Body of pancreas (tissue), 4 donors: ENCODE results near the gene YIPF4. TPM values are rescaled to one million over a fixed set of nuclear protein-coding genes. Genes with fewer than 3 reads are reported as not detected.
"Not testable (repeated sequence)": the region's sequence is repeated elsewhere in the genome, so short reads cannot be mapped to it uniquely, and the experiment has no call there.

Source experiments
- ATAC-seq: fragments of 150-250 bp; one replicate; pipeline ENCODE4 v1.9.1; 2016
- DNase-seq, 4 donors: peaks; one replicate each; pipeline ENCODE4 v3.0.0-alpha.2; 2019
- H3K27ac ChIP-seq, 4 donors: fragments of 200-600 bp; sonication (generic); 1 replicate in 3 of 4; 2 replicates in 1 of 4; pipeline versions ENCODE4 v1.5.1 to v1.6.1; 2016 to 2019; ENCODE audit warnings: mild to moderate bottlenecking in 1 of 4, mixed read lengths in 1 of 4, moderate library complexity in 1 of 4
- H3K27me3 ChIP-seq, 2 donors: fragments of 200-600 bp; sonication (generic); one replicate each; pipeline ENCODE4 v1.6.0; 2016; ENCODE audit warnings: mild to moderate bottlenecking in 1 of 2
- H3K36me3 ChIP-seq, 2 donors: fragments of 200-600 bp; sonication (generic); replicated peaks in 1 of 2; 2 replicates each; pipeline ENCODE4 v1.5.1; 2016; ENCODE audit warnings: low read depth in 2 of 2; ENCODE audit not compliant: insufficient read depth in 1 of 2
- H3K4me1 ChIP-seq: fragments of 200-600 bp; sonication (generic); one replicate; pipeline ENCODE4 v1.6.0; 2016
- H3K4me3 ChIP-seq, 2 donors: fragments of 200-600 bp; sonication (generic); 1 replicate in 1 of 2; 2 replicates in 1 of 2; pipeline ENCODE4 v1.5.1; 2016 to 2019
- H3K9me3 ChIP-seq, 3 donors: fragments of 200-600 bp; sonication (generic); 1 replicate in 2 of 3; 2 replicates in 1 of 3; pipeline ENCODE4 v1.5.1; 2016
- CTCF ChIP-seq, 7 experiments: fragments of 450-650 bp in 4 of 7; fragments of 200-600 bp in 3 of 7; sonication (generic) in 3 of 7; IDR thresholded peaks; one replicate each; pipeline ENCODE4 v1.5.1; 2016 to 2019; ENCODE audit warnings: antibody characterized with exemption in 7 of 7
- POLR2A ChIP-seq, 3 donors: fragments of 450-650 bp; IDR thresholded peaks; one replicate each; pipeline ENCODE4 v1.6.1; 2016; ENCODE audit warnings: antibody characterized with exemption in 3 of 3, mild to moderate bottlenecking in 2 of 3
- WGBS, 2 donors: methylation state at CpG; one replicate each; pipeline ENCODE4 v1.1.5; 2017; 5-methylcytosine and 5-hydroxymethylcytosine counted together
- intact Hi-C: fragments of 100-400 bp; cut with DNase I; formaldehyde crosslinking; loops from one replicate; pipeline ENCODE4 v1.15.1; 2023
- total RNA-seq, 2 donors: library from RNA; depleted of rRNA; stranded (reverse); fragments of >200 nt; gene quantifications; one replicate each; pipeline ENCODE4 v1.1.0, GENCODE V29; 2016

The YIPF4 gene
- total RNA-seq, 2 donors from 2014 or later, result 13.5 to 24.7 TPM

- peak in 1 of 3 donors; percentile 7 for TF ChIP-seq POLR2A (IDR thresholded peaks at IDR 0.05)
- no peak for TF ChIP-seq CTCF (IDR thresholded peaks at IDR 0.05)
- Histone ChIP-seq H3K4me3 (no peak overlapping the region), H3K4me1 (peaks cover 7% of the 10 kb centered on the region), H3K36me3 (no peaks in the 10 kb centered on the region), H3K27me3 (no peaks in the 10 kb centered on the region), H3K27ac (peak overlapping the region in 1 of 4 donors; percentile 47), H3K9me3 (no peaks in the 10 kb centered on the region)
- DNase-seq (peak in 1 of 4 donors; percentile 41), ATAC-seq (no peak)
- 74 to 94% methylated on average over 3 of the region's 3 CpGs for WGBS, 2 donors
- intact Hi-C loops, result no loop called here
These were observed 15.6 kb upstream of the YIPF4 start for GRCh38 chr2:32262105-32262504.

DNA sequence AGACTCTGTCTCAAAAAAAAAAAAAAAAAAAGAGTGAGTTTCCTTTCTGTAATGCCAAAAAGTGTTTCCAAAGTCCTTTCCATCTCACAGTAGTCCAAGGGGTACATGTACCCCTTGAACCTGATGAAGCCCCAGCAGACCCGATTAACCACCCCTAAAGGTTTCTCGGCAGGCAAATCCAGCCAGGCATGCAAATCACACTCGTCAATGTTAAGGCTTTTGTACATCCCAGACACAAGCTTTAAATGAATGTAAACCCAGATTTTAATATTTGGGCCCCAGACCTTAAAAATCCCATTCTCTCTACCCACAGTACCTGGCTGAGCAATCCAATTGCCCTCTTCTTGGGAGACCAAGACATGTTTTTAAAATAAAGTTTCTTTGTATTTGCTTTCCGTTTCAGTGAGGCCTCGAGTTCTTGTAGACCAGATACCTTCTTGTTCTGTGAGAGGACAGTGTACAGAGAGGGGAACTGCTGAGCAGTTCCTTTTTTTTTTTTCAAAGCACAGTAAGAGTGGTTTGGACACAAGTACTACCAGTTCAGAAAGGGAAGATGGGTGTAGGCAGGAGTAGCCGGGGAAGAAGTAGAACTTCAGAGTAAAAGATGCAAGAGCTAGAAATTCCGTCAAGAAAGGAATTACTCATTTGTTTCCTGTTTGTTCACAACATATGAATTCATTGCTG lies 13.1 kb upstream of the YIPF4 start, which contains the start of gene NLRC4:
TSS of gene NLRC4 (minus strand) at position 465 of the 684 bp plus-strand sequence. CDS start 8,111 bp downstream, outside the sequence.
- no peaks in the 10 kb centered on the region for H3K9me3 ChIP-seq
- H3K4me1 ChIP-seq, result peaks cover 7% of the 10 kb centered on the region
- intact Hi-C loops, result no loop called here
- H3K4me3 ChIP-seq, result no peak within 1 kb of the TSS
- 71 to 87% methylated on average over 7 of the region's 7 CpGs for WGBS, 2 donors
- H3K36me3 ChIP-seq, result no peaks in the 10 kb centered on the region
- DNase-seq (peak in 1 of 4 donors; percentile 16), ATAC-seq (no peak)
- TF ChIP-seq POLR2A (IDR thresholded peaks at IDR 0.05) (no peak), CTCF (IDR thresholded peaks at IDR 0.05) (no peak)
- H3K27ac ChIP-seq, result peak within 1 kb of the TSS in 3 of 4 donors; percentile 14 to 52 (median 41)
- no peaks in the 10 kb centered on the region for H3K27me3 ChIP-seq

DNA sequence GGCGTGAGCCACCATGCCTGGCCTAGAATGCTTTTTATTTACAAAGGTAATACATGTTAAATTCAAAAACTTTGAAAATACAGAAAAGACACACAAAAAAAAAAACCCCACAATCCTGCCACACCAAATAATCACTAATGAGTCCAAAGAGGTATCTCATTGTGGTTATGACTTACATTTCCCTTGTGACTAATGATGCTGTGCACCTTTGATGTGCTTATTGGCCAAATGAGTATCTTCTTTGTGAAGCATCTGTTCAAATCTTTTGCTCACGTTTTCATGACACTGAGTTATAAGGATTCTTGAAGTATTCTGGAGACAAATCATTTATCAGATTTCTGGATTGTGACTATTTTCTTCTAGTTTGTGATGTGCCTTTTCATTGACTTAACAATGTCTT lies 6.6 kb upstream of the YIPF4 start:
- no peak for DNase-seq
- H3K27me3 ChIP-seq, result no peaks in the 10 kb centered on the region
- no peaks in the 10 kb centered on the region for H3K9me3 ChIP-seq
- TF ChIP-seq POLR2A (IDR thresholded peaks at IDR 0.05), result no peak
- no peak for TF ChIP-seq CTCF (IDR thresholded peaks at IDR 0.05)
- no peak for ATAC-seq
- H3K4me1 ChIP-seq, result no peaks in the 10 kb centered on the region
- WGBS, 2 donors, result 78 to 81% methylated on average over 2 of the region's 2 CpGs
- no peak overlapping the region for H3K27ac ChIP-seq
- no peaks in the 10 kb centered on the region for H3K36me3 ChIP-seq
- intact Hi-C loops, result no loop called here
- H3K4me3 ChIP-seq, result no peak overlapping the region

- WGBS, 2 donors, result 50 to 51% methylated on average over 3 of the region's 3 CpGs
- H3K4me3 ChIP-seq, result no peak overlapping the region
- intact Hi-C loops, result no loop called here
- H3K27me3 ChIP-seq, result no peaks in the 10 kb centered on the region
- TF ChIP-seq POLR2A (IDR thresholded peaks at IDR 0.05), result no peak
- TF ChIP-seq CTCF (IDR thresholded peaks at IDR 0.05), result no peak
- H3K36me3 ChIP-seq, result no peaks in the 10 kb centered on the region
- H3K27ac ChIP-seq, result no peak overlapping the region
- ATAC-seq, result no peak
- DNase-seq, result no peak
- H3K9me3 ChIP-seq, result no peaks in the 10 kb centered on the region
- H3K4me1 ChIP-seq, result peaks cover 5% of the 10 kb centered on the region
These were observed 5.4 kb upstream of the YIPF4 start for GRCh38 chr2:32272279-32272678.

- no peaks in the 10 kb centered on the region for H3K27me3 ChIP-seq
- DNase-seq (no peak), ATAC-seq (no peak)
- 62 to 78% methylated on average over 2 of the region's 2 CpGs for WGBS, 2 donors
- H3K36me3 ChIP-seq, result no peaks in the 10 kb centered on the region
- H3K9me3 ChIP-seq, result no peaks in the 10 kb centered on the region
- no peak overlapping the region for H3K4me3 ChIP-seq
- TF ChIP-seq CTCF (IDR thresholded peaks at IDR 0.05) (no peak), POLR2A (IDR thresholded peaks at IDR 0.05) (no peak)
- intact Hi-C loops, result no loop called here
- H3K4me1 ChIP-seq, result peaks cover 11% of the 10 kb centered on the region
- H3K27ac ChIP-seq, result no peak overlapping the region
These were observed 3.4 kb upstream of the YIPF4 start for GRCh38 chr2:32274289-32274688.

DNA sequence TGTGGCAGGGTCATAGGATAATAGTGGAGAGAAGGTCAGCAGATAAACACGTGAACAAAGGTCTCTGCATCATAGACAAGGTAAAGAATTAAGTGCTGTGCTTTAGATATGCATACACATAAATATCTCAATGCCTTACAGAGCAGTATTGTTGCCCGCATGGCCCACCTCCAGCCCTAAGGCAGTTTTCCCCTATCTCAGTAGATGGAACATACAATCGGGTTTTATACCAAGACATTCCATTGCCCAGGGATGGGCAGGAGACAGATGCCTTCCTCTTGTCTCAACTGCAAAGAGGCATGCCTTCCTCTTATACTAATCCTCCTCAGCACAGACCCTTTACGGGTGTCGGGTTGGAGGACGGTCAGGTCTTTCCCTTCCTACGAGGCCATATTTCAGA lies 1.9 kb upstream of the YIPF4 start:
- ATAC-seq, H3K9me3 ChIP-seq, H3K4me3 ChIP-seq, H3K36me3 ChIP-seq, H3K27ac ChIP-seq, DNase-seq, H3K27me3 ChIP-seq, intact Hi-C loops: not testable (repeated sequence)
- WGBS, 2 donors, result 62 to 69% methylated on average over 7 of the region's 7 CpGs
- peaks cover 19% of the 10 kb centered on the region for H3K4me1 ChIP-seq
